Smooth muscle cell of the coronary artery (primary cell): ENCODE measurements around the gene KIR3DL3. TPM values are rescaled to one million over a fixed set of nuclear protein-coding genes. Genes with fewer than 3 reads are reported as not detected.

Experiments used
- total RNA-seq: library from RNA; depleted of rRNA; stranded (reverse); fragments of >200 nt; gene quantifications from 2 replicates; pipeline ENCODE4 v1.2.3, GENCODE V29; 2014; ENCODE audit warnings: low replicate concordance

KIR3DL3 gene
- total RNA-seq: not detected in 2 replicates

DNA sequence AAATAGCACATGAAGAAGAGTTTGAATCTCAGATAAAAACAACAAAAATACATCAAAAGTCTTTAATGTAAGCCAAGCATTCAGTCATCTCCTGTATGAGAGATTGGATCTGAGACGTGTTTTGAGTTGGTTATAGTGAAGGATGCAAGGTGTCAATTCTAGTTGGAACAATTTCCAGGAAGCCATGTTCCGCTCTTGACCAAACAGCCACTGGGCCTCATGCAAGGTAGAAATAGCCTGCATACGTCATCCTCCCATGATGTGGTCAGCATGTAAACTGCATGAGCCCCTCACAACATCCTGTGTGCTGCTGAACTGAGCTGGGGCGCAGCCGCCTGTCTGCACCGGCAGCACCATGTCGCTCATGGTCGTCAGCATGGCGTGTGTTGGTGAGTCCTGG is at the start of gene KIR3DL3:
KIR3DL3 (plus strand) TSS at position 301 of the 400 bp plus-strand sequence; CDS start at position 356, 55 bp downstream.

DNA sequence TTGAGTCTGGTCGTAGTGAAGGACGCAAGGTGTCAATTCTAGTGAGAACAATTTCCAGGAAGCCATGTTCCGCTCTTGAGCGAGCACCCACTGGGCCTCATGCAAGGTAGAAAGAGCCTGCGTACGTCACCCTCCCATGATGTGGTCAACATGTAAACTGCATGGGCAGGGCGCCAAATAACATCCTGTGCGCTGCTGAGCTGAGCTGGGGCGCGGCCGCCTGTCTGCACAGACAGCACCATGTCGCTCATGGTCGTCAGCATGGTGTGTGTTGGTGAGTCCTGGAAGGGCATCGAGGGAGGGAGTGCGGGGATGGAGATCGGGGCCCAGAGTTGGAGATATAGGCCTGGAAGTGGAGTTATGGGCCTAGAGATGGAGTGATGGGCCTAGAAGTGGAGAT is 14.1 kb downstream of the KIR3DL3 start, which contains the start of gene KIR2DL3:
KIR2DL3 (plus strand) TSS at position 208 of the 400 bp plus-strand sequence; CDS start at position 241, 33 bp downstream.

DNA sequence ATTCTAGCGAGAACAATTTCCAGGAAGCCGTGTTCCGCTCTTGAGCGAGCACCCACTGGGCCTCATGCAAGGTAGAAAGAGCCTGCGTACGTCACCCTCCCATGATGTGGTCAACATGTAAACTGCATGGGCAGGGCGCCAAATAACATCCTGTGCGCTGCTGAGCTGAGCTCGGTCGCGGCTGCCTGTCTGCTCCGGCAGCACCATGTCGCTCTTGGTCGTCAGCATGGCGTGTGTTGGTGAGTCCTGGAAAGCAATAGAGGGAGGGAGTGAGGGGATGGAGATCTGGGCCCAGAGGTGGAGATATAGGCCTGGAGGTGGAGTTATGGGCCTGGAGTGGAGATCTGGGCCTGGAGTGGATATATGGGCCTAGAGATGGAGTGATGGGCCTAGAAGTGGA is 45.4 kb downstream of the KIR3DL3 start, which contains the start of gene KIR2DL1:
KIR2DL1 (plus strand) TSS at position 148 of the 400 bp plus-strand sequence; CDS start at position 206, 58 bp downstream.

Other genes with a start within 250 kb of the KIR3DL3 start
- gene LAIR2, start 221.6 kb upstream of the KIR3DL3 start, total RNA-seq: not detected in 2 replicates
- gene LILRA2, start 150.7 kb upstream of the KIR3DL3 start, total RNA-seq: not detected in 2 replicates
- gene LILRA1, start 130.8 kb upstream of the KIR3DL3 start, total RNA-seq: not detected in 2 replicates
- gene LILRB1, start 94.0 kb upstream of the KIR3DL3 start, total RNA-seq: not detected in 2 replicates
- gene LILRB4, start 61.5 kb upstream of the KIR3DL3 start, total RNA-seq: not detected in 2 replicates
- gene KIR2DL3, start 14.1 kb downstream of the KIR3DL3 start, total RNA-seq: not detected in 2 replicates
- gene KIR2DL1, start 45.4 kb downstream of the KIR3DL3 start, total RNA-seq: not detected in 2 replicates
- not detected in 2 replicates for gene KIR2DL4, start 79.2 kb downstream of the KIR3DL3 start, total RNA-seq
- gene KIR3DL1, start 92.0 kb downstream of the KIR3DL3 start, total RNA-seq: not detected in 2 replicates
- not detected in 2 replicates for gene KIR2DS4, start 108.2 kb downstream of the KIR3DL3 start, total RNA-seq
- not detected in 2 replicates for gene KIR3DL2, start 126.0 kb downstream of the KIR3DL3 start, total RNA-seq
- gene FCAR, start 149.8 kb downstream of the KIR3DL3 start, total RNA-seq: not detected in 2 replicates
- gene NCR1, start 181.7 kb downstream of the KIR3DL3 start, total RNA-seq: not detected in 2 replicates
- not detected in 2 replicates for gene NLRP7, start 223.1 kb downstream of the KIR3DL3 start, total RNA-seq
- gene NLRP2, start 241.9 kb downstream of the KIR3DL3 start, total RNA-seq: 0.15 and 0.47 TPM in 2 replicates